Ovary (tissue), 3 donors: Measurements from ENCODE around the gene SERPINB8.

Experiments
- POLR2A ChIP-seq: fragments of 450-650 bp; IDR thresholded peaks from one replicate; pipeline ENCODE4 v1.6.1; 2017; ENCODE audit warnings: antibody characterized with exemption, mild to moderate bottlenecking, moderate library complexity
- TF ChIP-seq, protein P1 (sequence below), 3 donors: fragments of 450-650 bp in 2 of 3; fragments of 200-600 bp in 1 of 3; IDR thresholded peaks; one replicate each; pipeline versions ENCODE4 v1.5.1 to v1.8.0; 2016 to 2022; ENCODE audit warnings: antibody characterized with exemption in 3 of 3, mild to moderate bottlenecking in 1 of 3
- donor health status: DM: no; HTN: no; CAD: no.

DNA sequence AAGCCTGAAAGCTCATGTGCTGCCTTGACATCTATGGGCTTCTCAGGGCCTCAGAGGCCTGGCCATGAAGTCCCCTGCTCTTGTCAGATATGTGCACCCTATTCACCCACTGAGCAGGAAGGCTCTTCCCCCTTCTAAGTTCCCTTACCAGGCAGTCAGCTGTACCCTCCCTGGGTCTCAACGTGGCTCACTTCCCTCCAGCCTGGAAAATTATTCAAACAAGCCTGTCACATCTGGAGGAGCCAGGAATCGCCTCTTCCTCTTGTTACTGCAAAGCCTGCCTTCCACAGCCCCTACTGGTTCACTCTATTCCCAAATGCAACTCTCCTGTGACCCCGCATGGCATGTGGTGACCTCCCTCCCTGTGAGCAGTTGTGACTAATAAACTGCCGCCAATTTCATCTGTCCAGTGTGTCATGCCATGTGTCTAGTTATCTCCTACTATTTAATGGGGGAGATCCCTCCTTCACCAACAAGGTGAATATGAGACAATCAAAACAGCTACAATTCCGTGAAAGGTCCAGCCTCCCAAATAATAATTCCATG, 8.4 kb upstream of the SERPINB8 start:
- TF ChIP-seq, protein P1, sequence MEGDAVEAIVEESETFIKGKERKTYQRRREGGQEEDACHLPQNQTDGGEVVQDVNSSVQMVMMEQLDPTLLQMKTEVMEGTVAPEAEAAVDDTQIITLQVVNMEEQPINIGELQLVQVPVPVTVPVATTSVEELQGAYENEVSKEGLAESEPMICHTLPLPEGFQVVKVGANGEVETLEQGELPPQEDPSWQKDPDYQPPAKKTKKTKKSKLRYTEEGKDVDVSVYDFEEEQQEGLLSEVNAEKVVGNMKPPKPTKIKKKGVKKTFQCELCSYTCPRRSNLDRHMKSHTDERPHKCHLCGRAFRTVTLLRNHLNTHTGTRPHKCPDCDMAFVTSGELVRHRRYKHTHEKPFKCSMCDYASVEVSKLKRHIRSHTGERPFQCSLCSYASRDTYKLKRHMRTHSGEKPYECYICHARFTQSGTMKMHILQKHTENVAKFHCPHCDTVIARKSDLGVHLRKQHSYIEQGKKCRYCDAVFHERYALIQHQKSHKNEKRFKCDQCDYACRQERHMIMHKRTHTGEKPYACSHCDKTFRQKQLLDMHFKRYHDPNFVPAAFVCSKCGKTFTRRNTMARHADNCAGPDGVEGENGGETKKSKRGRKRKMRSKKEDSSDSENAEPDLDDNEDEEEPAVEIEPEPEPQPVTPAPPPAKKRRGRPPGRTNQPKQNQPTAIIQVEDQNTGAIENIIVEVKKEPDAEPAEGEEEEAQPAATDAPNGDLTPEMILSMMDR (IDR thresholded peaks at IDR 0.05), result no peak
- no peak for TF ChIP-seq POLR2A
